Right lobe of liver (tissue), 6 donors: Measurements from ENCODE around the gene PLEKHA5. TPM values are rescaled to one million over a fixed set of nuclear protein-coding genes. Genes with fewer than 3 reads are reported as not detected.
"Not testable (repeated sequence)": the region's sequence is repeated elsewhere in the genome, so short reads cannot be mapped to it uniquely, and the experiment has no call there.

Experiments used
- ATAC-seq, 4 donors: fragments of 200-7000 bp; cut with Tn5 transposase; one replicate each; pipeline ENCODE4 v1.9.1; 2020; ENCODE audit warnings: mild to moderate bottlenecking in 4 of 4, moderate library complexity in 4 of 4
- DNase-seq, 3 donors: peaks; one replicate each; pipeline ENCODE4 v3.0.0-alpha.2; 2020
- H3K27ac ChIP-seq, 3 donors: fragments of 200-600 bp; one replicate each; pipeline ENCODE4 v1.8.0; 2022
- H3K27me3 ChIP-seq, 2 donors: fragments of 200-600 bp; one replicate each; pipeline ENCODE4 v1.8.0; 2022
- H3K36me3 ChIP-seq, 4 donors: fragments of 200-600 bp; sonication (generic) in 1 of 4; one replicate each; pipeline versions ENCODE4 v1.5.1 to v1.8.0; 2017 to 2022; ENCODE audit warnings: control low read depth in 1 of 4
- H3K4me1 ChIP-seq, 4 donors: fragments of 200-600 bp; sonication (generic) in 1 of 4; one replicate each; pipeline versions ENCODE4 v1.5.1 to v1.8.0; 2017 to 2022; ENCODE audit warnings: control low read depth in 1 of 4
- H3K4me3 ChIP-seq, 3 donors: fragments of 200-600 bp; one replicate each; pipeline ENCODE4 v1.8.0; 2022
- H3K9me3 ChIP-seq, 4 donors: fragments of 200-600 bp; sonication (generic) in 1 of 4; one replicate each; pipeline versions ENCODE4 v1.5.1 to v1.8.0; 2017 to 2022; ENCODE audit warnings: control low read depth in 1 of 4
- CTCF ChIP-seq, 4 donors: fragments of 200-600 bp in 3 of 4; fragments of 450-650 bp in 1 of 4; IDR thresholded peaks; one replicate each; pipeline versions ENCODE4 v1.5.1 to v1.8.0; 2016 to 2022; ENCODE audit warnings: antibody characterized with exemption in 4 of 4, mild to moderate bottlenecking in 2 of 4
- POLR2A ChIP-seq: fragments of 450-650 bp; IDR thresholded peaks from one replicate; pipeline ENCODE4 v1.6.1; 2017; ENCODE audit warnings: antibody characterized with exemption, mild to moderate bottlenecking
- WGBS: methylation state at CpG from one replicate; pipeline ENCODE4 v1.1.6; 2018; ENCODE audit warnings: low coverage, low lambda C conversion rate; ENCODE audit not compliant: insufficient coverage; ENCODE audit errors: missing lambda C conversion rate; 5-methylcytosine and 5-hydroxymethylcytosine counted together
- intact Hi-C, 2 donors: fragments of 100-400 bp; cut with DNase I; formaldehyde crosslinking; loops; one replicate each; pipeline versions ENCODE4 v1.11.2 to v1.14.1; 2022
- total RNA-seq, 6 experiments: library from RNA; depleted of rRNA in 2 of 6; stranded (reverse); fragments of >200 nt in 2 of 6; fragmentation: NEBNext Ultra II Directional in 3 of 6; extraction: Animal tissue kit (Norgen Biotek cat#: 25700) in 3 of 6; gene quantifications; one replicate each; pipeline versions ENCODE4 v1.1.0 to v1.2.4, GENCODE V29; 2016 to 2023
- donor health status: DM: no; HTN: yes; CAD: no.
- donor health status: DM: no; HTN: no; CAD: no.
- donor health status: DM: no; HTN: no; CAD: no.
- donor health status: DM: no; HTN: yes; CAD: no.
- donor health status: DM: no; HTN: yes; CAD: no.

Gene PLEKHA5
- total RNA-seq, 6 experiments from 2014 or later: 14.7 to 18.7 (median 15.8) TPM

GRCh38 chr12:19169222-19169621 is 39.7 kb downstream of the PLEKHA5 start:
- TF ChIP-seq POLR2A (no peak), CTCF (IDR thresholded peaks at IDR 0.05) (no peak)
- 100% methylated on average over 1 of the region's 1 CpG for WGBS
- H3K4me1 ChIP-seq: peaks cover 0 to 24% (median 5%) of the 10 kb centered on the region in 4 donors
- no peaks in the 10 kb centered on the region for H3K9me3 ChIP-seq
- DNase-seq (no peak), ATAC-seq (no peak)
- H3K27me3 ChIP-seq: no peaks in the 10 kb centered on the region
- no peak overlapping the region for H3K4me3 ChIP-seq
- intact Hi-C loops: no loop called here
- no peak overlapping the region for H3K27ac ChIP-seq
- no peaks in the 10 kb centered on the region for H3K36me3 ChIP-seq

- H3K27me3 ChIP-seq, H3K9me3 ChIP-seq, DNase-seq, H3K27ac ChIP-seq, intact Hi-C loops, H3K4me3 ChIP-seq, ATAC-seq, H3K36me3 ChIP-seq: not testable (repeated sequence)
- WGBS: 89% methylated on average over 9 of the region's 9 CpGs
- H3K4me1 ChIP-seq: peaks cover 0 to 15% (median 5%) of the 10 kb centered on the region in 4 donors
Observed at GRCh38 chr12:19170286-19170685, 40.8 kb downstream of the PLEKHA5 start.

GRCh38 chr12:19171731-19172130 is 42.2 kb downstream of the PLEKHA5 start:
- WGBS: 86% methylated on average over 2 of the region's 2 CpGs
- ATAC-seq: no peak
- no peak for TF ChIP-seq CTCF (IDR thresholded peaks at IDR 0.05)
- TF ChIP-seq POLR2A: no peak

GRCh38 chr12:19177754-19178153 is 48.2 kb downstream of the PLEKHA5 start:
- H3K36me3 ChIP-seq: no peaks in the 10 kb centered on the region
- H3K27ac ChIP-seq: no peak overlapping the region
- no peaks in the 10 kb centered on the region for H3K9me3 ChIP-seq
- no peak overlapping the region for H3K4me3 ChIP-seq
- TF ChIP-seq CTCF (IDR thresholded peaks at IDR 0.05): no peak
- TF ChIP-seq POLR2A: no peak
- WGBS: 71% methylated on average over 3 of the region's 3 CpGs
- ATAC-seq: peak in 2 of 4 donors; percentile 18 to 20
- DNase-seq: no peak
- intact Hi-C loops: no loop called here
- H3K4me1 ChIP-seq: no peaks in the 10 kb centered on the region
- H3K27me3 ChIP-seq: no peaks in the 10 kb centered on the region

More at GRCh38 chr12:19171731-19172130, 42.2 kb downstream of the PLEKHA5 start:
- no peaks in the 10 kb centered on the region for H3K27me3 ChIP-seq
- no peak overlapping the region for H3K27ac ChIP-seq
- no peaks in the 10 kb centered on the region for H3K9me3 ChIP-seq
- no peaks in the 10 kb centered on the region for H3K36me3 ChIP-seq
- no peak overlapping the region for H3K4me3 ChIP-seq
- no peak for DNase-seq
- intact Hi-C loops: no loop called here
- peaks cover 0 to 5% (median 1%) of the 10 kb centered on the region in 4 donors for H3K4me1 ChIP-seq

GRCh38 chr12:19179986-19180385 is 50.5 kb downstream of the PLEKHA5 start:
- ATAC-seq: no peak
- 77% methylated on average over 4 of the region's 4 CpGs for WGBS
- TF ChIP-seq CTCF (IDR thresholded peaks at IDR 0.05) (no peak), POLR2A (no peak)

More at GRCh38 chr12:19179986-19180385, 50.5 kb downstream of the PLEKHA5 start:
- no peak overlapping the region for H3K27ac ChIP-seq
- H3K27me3 ChIP-seq: no peaks in the 10 kb centered on the region
- H3K4me3 ChIP-seq: no peak overlapping the region
- H3K4me1 ChIP-seq: no peaks in the 10 kb centered on the region
- H3K36me3 ChIP-seq: no peaks in the 10 kb centered on the region
- H3K9me3 ChIP-seq: no peaks in the 10 kb centered on the region
- DNase-seq: no peak
- intact Hi-C loops: no loop called here
